ENCODE measurements around the gene TANGO6. TPM values are rescaled to one million over a fixed set of nuclear protein-coding genes. Genes with fewer than 3 reads are reported as not detected.
"Not testable (repeated sequence)": the region's sequence is repeated elsewhere in the genome, so short reads cannot be mapped to it uniquely, and the experiment has no call there.

TANGO6 gene
- total RNA-seq, 1 experiment from 2014 or later, result 12.3 TPM

GRCh38 chr16:69057400-69058378, 214.4 kb downstream of the TANGO6 start:
- in situ Hi-C loops (cut with HindIII; ENCODE audit: low pct_unique_long_range_greater_than_20kb, low sequenced_read_pairs), result no loop called here
- peak; percentile 79 for DNase-seq (ENCODE audit: low read depth)

- DNase-seq (ENCODE audit: low read depth), result peak; percentile 75
- in situ Hi-C loops (cut with HindIII; ENCODE audit: low pct_unique_long_range_greater_than_20kb, low sequenced_read_pairs), result not testable (repeated sequence)
These were observed 220.2 kb downstream of the TANGO6 start for GRCh38 chr16:69063491-69063890.

DNA sequence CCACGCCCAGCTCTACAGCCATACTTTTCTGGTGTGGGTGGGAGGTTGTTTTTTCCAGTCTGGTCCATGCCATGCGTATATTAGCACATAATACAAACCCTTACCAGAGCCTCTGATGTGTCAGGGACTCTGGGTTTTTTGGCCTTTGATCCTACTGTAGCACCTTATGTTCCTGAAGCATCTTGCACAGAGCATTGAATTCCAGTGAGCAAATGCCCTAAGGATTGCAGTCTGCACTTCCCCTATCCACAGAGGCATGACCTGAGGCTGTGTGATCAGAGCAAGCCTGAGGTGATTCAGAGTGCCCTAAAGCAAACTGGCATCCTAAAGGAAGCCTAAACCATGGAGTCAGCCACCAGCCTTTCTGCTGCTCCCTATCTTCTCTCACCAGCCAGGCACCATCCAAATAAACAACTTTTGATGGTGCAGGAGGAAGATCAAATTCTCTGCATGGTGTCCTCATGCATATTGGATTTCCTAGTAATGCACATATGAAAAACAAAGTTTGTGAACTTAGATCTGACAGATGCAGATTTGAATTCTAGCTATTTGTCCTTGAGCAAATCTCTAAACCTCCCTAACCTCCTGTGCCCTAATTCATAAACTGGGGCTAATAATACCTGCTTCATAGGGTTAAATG, 220.9 kb downstream of the TANGO6 start:
- DNase-seq (ENCODE audit: low read depth), result peak; percentile 78
- in situ Hi-C loops (cut with HindIII; ENCODE audit: low pct_unique_long_range_greater_than_20kb, low sequenced_read_pairs), result no loop called here

DNA sequence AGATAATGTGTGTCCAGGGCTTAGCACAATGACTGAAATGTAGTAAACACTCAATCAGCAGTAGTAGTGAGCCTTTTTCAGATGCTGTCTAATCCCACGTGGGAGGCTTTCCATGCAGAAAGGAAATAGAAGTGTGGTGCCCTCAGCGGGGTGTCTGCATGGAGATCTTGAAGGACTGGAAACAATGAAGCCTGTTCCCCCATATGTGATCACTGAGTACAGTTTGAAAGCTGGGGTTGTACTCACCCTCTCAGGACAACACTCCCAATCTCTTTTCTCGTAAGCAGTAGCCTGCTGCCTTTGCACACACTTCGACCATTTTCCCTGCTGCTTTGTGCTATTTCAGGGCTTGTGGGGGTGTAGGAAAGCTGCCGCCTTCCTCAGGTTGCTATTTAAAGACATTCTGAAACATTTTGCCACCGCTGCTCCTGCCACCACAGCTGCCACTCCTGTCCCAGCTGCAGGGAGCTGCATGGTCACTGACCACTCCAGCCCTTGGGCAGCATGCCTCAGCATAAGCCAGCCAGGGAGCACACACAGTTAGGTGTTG, 221.5 kb downstream of the TANGO6 start:
- no peak for DNase-seq (ENCODE audit: low read depth)
- in situ Hi-C loops (cut with HindIII; ENCODE audit: low pct_unique_long_range_greater_than_20kb, low sequenced_read_pairs), result no loop called here

- DNase-seq (ENCODE audit: low read depth), result no peak
- in situ Hi-C loops (cut with HindIII; ENCODE audit: low pct_unique_long_range_greater_than_20kb, low sequenced_read_pairs), result no loop called here
These were observed 226.2 kb downstream of the TANGO6 start for GRCh38 chr16:69069504-69069903.

GRCh38 chr16:69071036-69071435, 227.7 kb downstream of the TANGO6 start:
- no peak for DNase-seq (ENCODE audit: low read depth)
- in situ Hi-C loops (cut with HindIII; ENCODE audit: low pct_unique_long_range_greater_than_20kb, low sequenced_read_pairs), result no loop called here

DNA sequence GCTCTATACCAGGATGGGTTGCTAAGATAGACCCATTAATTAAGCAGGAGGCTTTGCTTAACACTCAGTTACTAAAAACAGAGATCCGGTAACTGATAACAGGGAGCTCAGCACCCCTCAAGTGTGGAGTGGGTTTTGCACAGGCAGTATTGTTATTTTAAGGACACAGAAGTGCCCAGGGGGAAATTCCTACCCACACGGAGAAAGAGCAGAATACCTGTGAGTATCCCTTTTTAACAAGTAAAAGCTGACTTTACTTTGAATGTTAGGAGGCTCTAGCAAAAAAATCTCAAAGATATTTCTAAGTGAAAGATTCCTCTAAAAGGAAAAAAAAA, 229.3 kb downstream of the TANGO6 start:
- DNase-seq (ENCODE audit: low read depth), result no peak
- in situ Hi-C loops (cut with HindIII; ENCODE audit: low pct_unique_long_range_greater_than_20kb, low sequenced_read_pairs), result no loop called here

GRCh38 chr16:69073181-69073702, 229.9 kb downstream of the TANGO6 start:
- DNase-seq (ENCODE audit: low read depth), result peak; percentile 80
- in situ Hi-C loops (cut with HindIII; ENCODE audit: low pct_unique_long_range_greater_than_20kb, low sequenced_read_pairs), result no loop called here

DNA sequence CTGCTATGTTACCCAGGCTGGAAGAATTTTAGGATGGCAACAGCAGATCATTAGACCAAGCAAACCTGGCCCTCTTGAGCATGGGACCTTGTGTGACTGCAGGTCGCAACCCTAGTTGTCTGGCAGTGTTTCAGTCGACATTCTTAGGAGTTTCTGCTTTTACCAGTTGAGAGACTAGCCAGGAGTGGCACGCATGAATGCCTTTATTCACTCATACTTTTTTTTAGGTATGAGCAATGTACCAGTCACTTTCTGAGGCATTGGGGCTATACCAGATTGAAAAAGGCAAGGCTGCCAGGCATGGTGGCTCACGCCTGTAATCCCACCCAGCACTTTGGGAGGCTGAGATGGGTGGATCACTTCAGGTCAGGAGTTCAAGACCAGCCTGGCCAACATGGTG, 233.9 kb downstream of the TANGO6 start:
- in situ Hi-C loops (cut with HindIII; ENCODE audit: low pct_unique_long_range_greater_than_20kb, low sequenced_read_pairs), result no loop called here
- peak; percentile 88 for DNase-seq (ENCODE audit: low read depth)

- in situ Hi-C loops (cut with HindIII; ENCODE audit: low pct_unique_long_range_greater_than_20kb, low sequenced_read_pairs), result no loop called here
- DNase-seq (ENCODE audit: low read depth), result no peak
These were observed 234.7 kb downstream of the TANGO6 start for GRCh38 chr16:69078073-69078472.

- in situ Hi-C loops (cut with HindIII; ENCODE audit: low pct_unique_long_range_greater_than_20kb, low sequenced_read_pairs), result no loop called here
- no peak for DNase-seq (ENCODE audit: low read depth)
These were observed 236.4 kb downstream of the TANGO6 start for GRCh38 chr16:69079697-69080096.

DNA sequence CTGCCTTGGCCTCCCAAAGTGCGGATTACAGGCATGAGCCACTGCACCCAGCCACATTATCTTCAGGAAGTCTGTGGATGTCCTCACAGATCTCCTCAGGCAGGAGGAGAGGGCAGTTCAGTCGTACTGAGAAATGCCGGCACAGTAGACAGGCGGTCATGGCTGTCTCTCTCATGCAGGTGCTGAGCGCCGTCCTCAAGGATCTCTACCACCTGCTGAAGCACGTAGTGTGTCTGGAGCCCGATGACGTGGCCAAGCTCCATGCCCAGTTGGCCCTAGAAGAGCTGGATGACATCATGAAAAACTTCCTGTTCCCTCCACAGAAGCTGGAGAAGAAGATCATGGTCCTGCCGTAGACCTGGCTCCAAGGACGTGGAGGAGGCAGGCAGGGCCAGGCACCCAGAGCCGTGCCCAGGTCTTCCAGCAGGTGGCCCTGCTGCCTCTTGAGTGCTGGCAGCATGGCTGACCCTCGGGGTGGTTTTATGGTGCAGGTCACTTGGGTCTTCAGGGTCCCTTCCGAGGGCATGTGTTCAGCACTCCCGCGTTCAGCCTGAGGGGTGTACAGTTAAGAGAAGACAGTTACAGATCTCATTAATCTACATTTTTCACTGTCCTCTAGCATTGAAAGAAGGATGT, 240.1 kb downstream of the TANGO6 start:
- in situ Hi-C loops (cut with HindIII; ENCODE audit: low pct_unique_long_range_greater_than_20kb, low sequenced_read_pairs), result no loop called here
- peak; percentile 54 for DNase-seq (ENCODE audit: low read depth)

DNA sequence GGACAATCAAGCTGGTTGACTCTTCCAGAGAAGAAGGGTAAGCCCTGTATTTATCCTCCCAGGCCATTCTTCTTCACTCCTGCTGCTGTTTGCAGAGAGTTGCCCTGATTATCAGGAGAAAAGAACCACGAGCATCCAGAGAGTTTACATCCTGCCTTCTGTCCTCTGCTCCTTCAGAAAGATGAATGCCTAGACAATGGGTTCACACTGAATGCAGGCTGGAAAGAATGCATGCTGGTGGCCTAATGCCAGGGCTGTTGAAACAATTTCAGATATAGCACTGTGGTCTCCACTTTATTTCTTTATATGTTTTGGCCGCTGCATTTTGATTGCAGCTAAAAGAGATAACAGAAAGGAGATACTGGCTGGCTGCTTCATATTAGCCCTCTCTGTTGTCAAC, 241.0 kb downstream of the TANGO6 start:
- in situ Hi-C loops (cut with HindIII; ENCODE audit: low pct_unique_long_range_greater_than_20kb, low sequenced_read_pairs), result no loop called here
- no peak for DNase-seq (ENCODE audit: low read depth)

- no peak for DNase-seq (ENCODE audit: low read depth)
- in situ Hi-C loops (cut with HindIII; ENCODE audit: low pct_unique_long_range_greater_than_20kb, low sequenced_read_pairs), result no loop called here
These were observed 241.8 kb downstream of the TANGO6 start for GRCh38 chr16:69085032-69085695.

GRCh38 chr16:69087161-69087581, 243.8 kb downstream of the TANGO6 start:
- in situ Hi-C loops (cut with HindIII; ENCODE audit: low pct_unique_long_range_greater_than_20kb, low sequenced_read_pairs), result no loop called here

DNA sequence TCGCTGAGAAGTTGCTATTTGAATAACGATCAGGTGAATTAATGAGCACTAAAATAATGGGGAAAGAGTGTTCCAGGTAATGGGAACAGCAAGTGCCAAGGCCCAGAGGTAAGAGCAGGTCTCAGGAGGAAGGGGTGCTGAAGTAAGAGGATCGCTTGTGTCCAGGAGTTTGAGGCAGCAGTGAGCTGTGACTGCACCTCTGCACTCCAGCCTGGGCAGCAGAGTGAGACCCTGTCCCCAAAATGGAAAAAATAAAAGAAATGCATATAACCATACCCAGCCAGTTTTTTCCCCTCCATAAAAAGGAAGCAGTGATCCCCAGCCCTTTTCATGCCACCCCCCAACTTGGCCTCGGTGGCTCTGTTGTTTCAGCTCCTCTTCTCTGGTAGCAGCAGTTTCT, 245.4 kb downstream of the TANGO6 start:
- no peak for DNase-seq (ENCODE audit: low read depth)
- in situ Hi-C loops (cut with HindIII; ENCODE audit: low pct_unique_long_range_greater_than_20kb, low sequenced_read_pairs), result no loop called here

More at GRCh38 chr16:69087161-69087581, 243.8 kb downstream of the TANGO6 start:
- no peak for DNase-seq (ENCODE audit: low read depth)

DNA sequence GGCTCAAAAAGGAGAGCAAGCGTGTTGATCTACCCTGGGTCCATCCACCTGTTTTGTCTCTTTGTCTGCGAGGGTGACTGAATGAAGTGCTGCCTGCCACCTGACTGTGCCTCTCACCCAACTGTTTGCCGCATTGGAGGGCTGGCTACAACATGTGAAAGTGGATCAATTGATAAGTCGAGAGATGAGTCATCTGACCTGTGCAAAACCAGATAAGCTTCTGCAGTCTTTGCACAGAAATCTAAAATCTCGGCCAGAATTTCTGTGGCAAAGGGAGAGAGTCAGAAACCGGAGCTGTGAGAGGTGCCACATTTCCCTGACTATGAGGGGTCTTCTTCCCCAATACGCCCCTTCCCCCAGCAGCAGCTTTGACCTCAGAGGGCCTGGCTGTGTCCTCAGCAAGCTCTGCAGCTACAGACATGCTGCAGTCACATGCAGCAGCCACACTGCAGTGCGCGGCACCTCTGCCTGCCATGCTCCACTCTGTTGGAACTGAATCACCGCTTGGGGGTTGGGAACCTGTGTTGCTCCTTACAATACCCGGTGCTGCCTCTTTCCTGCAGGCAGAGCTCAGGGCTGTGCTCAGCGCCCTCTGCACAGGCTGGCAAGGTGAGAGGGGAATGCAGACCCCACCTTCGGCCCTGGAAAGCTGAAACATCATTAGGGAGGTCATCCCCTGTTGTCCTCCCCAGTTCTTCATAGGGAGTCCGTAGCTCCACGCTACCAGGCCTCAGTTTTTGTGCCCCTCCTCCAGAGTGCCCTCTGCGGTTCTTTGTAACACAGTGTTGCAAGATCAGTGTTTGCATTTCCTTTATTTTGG, 246.0 kb downstream of the TANGO6 start:
- peak; percentile 48 for DNase-seq (ENCODE audit: low read depth)
- in situ Hi-C loops (cut with HindIII; ENCODE audit: low pct_unique_long_range_greater_than_20kb, low sequenced_read_pairs), result no loop called here

Measured in Caki2 (cell line).